CD4-positive, alpha-beta T cell treated with Interleukin-10 for 1 hour (primary cell): ENCODE data around the gene MGAT3.
A peak's percentile ranks its signal among the peaks of the same experiment; 100 is the strongest.

ENCODE experiments used
- DNase-seq: peaks from one replicate; pipeline ENCODE4 v3.0.0-alpha.2; 2020

Gene MGAT3

DNA sequence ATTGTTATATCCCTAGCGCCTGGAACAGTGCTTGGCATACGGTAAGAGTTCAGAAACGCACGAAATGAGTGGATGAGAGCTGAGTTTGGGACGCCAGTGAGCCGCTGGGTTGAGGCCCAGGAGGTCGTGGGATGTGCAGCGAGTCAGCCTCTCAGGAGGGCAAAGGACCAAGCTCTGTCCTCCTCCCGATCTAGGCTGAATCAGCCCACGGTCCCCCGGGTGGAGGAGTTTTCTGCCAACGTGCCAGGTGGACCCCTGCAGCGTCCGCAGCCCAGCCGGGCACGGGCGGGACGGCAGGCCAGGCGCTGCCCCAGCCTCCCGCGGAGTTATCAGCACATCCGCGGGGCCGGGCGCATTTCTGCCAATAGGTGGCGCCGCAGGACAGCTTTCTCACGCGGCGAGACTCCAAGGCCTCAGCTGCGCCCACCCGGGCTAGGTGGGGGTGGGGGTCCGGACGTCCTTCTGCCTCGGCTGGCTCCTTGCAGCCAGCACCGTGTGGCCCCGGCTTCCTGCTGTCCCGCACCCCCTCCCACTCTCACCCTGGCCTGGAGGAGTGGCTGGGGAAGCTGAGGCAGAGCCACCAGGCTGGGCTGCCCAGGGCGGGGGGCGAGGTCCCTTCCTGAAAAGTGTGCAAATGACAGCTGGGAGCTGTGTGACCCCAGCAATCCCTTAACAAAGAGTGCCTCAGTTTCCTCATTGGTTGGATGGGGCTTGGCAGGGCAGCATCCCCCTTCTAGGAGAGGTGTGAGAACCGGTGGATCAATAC, 78.0 kb downstream of the MGAT3 start:
- peak; percentile 81 for DNase-seq

DNA sequence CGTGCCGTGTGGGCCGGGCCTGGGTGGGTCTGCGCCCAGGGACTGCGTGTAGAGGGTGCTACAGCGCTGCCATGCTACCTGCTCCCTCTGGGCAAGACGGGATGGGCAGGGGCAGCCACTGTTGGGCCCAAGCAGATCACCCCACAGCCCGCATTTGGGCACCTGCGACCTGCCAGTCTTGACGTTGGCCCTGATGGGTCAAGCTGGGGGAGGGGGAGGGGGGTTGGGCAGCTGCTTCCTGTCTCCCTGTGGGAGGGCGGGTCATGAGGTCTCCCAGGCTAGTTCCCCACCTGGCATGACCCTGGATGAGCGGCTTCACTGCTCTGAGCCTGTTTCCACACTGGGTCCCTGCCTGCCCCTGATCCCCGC, 78.5 kb downstream of the MGAT3 start:
- no peak for DNase-seq

GRCh38 chr22:39535831-39536449, 79.1 kb downstream of the MGAT3 start:
- no peak for DNase-seq

- no peak for DNase-seq
These were observed 79.9 kb downstream of the MGAT3 start for GRCh38 chr22:39536711-39537110.

DNA sequence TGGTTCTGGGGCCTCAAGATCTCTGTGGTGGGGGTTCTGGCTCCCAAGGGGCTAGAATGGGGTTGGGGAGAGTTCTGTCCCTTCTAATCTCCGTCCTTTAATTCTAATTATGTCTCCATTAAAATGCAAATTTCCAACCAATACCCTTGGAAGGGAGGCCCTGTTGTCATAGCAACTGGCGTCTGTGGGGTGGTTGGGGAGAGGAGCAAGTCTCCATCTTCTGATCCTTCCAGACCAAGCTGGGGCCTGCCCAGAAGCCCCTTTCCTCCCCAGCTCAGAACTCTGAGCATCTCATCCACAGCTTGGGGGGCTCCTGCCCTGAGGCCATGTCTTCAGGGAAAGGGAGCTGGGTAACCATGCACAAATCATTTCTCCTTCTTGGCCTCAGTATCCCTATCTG, 81.2 kb downstream of the MGAT3 start:
- DNase-seq, result no peak
